IMR-90 (cell line): ENCODE results near the gene NOVA2. TPM values are rescaled to one million over a fixed set of nuclear protein-coding genes. Genes with fewer than 3 reads are reported as not detected.

ENCODE experiments used
- ATAC-seq: fragments of 200-7000 bp; cut with Tn5 transposase; 2 replicates; pipeline ENCODE4 v1.9.1; 2020; ENCODE audit warnings: low read depth, mild to moderate bottlenecking, moderate library complexity
- BruUV-seq: library from RNA; stranded (reverse); fragments of 400-500 nt; replicated peaks from 2 replicates; lab custom pipeline; 2021; lab: Mats Ljungman, UMichigan
- CTCF ChIA-PET: fragments of 300-600 bp; formaldehyde crosslinking; extraction: SDS; loops from one replicate; lab custom pipeline; 2021; ENCODE audit warnings: antibody characterized with exemption; lab: Yijun Ruan, JAX
- POLR2A ChIA-PET: fragments of 300-600 bp; sonication (Branson Sonifier 250); formaldehyde crosslinking; loops from one replicate; lab custom pipeline; 2022; ENCODE audit warnings: antibody characterized with exemption; ENCODE audit not compliant: unreplicated experiment; lab: Charles Lee
- DNase-seq: peaks from one replicate; pipeline ENCODE4 v3.0.0; 2013
- H2AFZ ChIP-seq: replicated peaks from 2 replicates; pipeline ENCODE3; 2013; ENCODE audit warnings: low read length, mild to moderate bottlenecking; ENCODE audit not compliant: poor library complexity
- H2AK5ac ChIP-seq: 2 replicates; pipeline ENCODE4 v1.6.1; 2013; ENCODE audit warnings: low read depth, low read length, inconsistent platforms
- H2AK9ac ChIP-seq: replicated peaks from 2 replicates; pipeline ENCODE3; 2013; ENCODE audit warnings: mild to moderate bottlenecking, low read depth, low read length, moderate library complexity; ENCODE audit not compliant: poor library complexity
- H2BK120ac ChIP-seq: 2 replicates; pipeline ENCODE4 v1.6.1; 2013; ENCODE audit warnings: low read depth, low read length, inconsistent platforms
- H2BK15ac ChIP-seq: 3 replicates; pipeline ENCODE4 v1.6.1; 2013; ENCODE audit warnings: low read depth, low read length, inconsistent platforms
- H2BK20ac ChIP-seq: 2 replicates; pipeline ENCODE4 v1.6.1; 2013; ENCODE audit warnings: low read depth, mild to moderate bottlenecking, inconsistent platforms, low read length, moderate library complexity
- H2BK5ac ChIP-seq: 2 replicates; pipeline ENCODE4 v1.6.1; 2013; ENCODE audit warnings: mild to moderate bottlenecking, low read depth, low read length, inconsistent platforms; ENCODE audit not compliant: poor library complexity, severe bottlenecking
- H3K14ac ChIP-seq: replicated peaks from 2 replicates; pipeline ENCODE4 v1.6.1; 2013; ENCODE audit warnings: low read depth, low read length, inconsistent platforms
- H3K18ac ChIP-seq: 2 replicates; pipeline ENCODE4 v1.6.1; 2013; ENCODE audit warnings: low read depth, low read length, control low read depth
- H3K23ac ChIP-seq: 2 replicates; pipeline ENCODE4 v1.6.1; 2013; ENCODE audit warnings: low read depth, low read length, inconsistent platforms
- H3K27ac ChIP-seq: 2 replicates; pipeline ENCODE4 v1.5.1; 2013; ENCODE audit warnings: mild to moderate bottlenecking, control low read depth, low read length; ENCODE audit not compliant: insufficient read depth
- H3K27me3 ChIP-seq: 2 replicates; pipeline ENCODE4 v1.6.1; 2013; ENCODE audit warnings: low read length; ENCODE audit not compliant: control insufficient read depth, insufficient read depth
- H3K36me3 ChIP-seq: 2 replicates; pipeline ENCODE4 v1.6.1; 2013; ENCODE audit warnings: low read length, mixed read lengths; ENCODE audit not compliant: control insufficient read depth, insufficient read depth
- H3K4ac ChIP-seq: 2 replicates; pipeline ENCODE4 v1.6.1; 2013; ENCODE audit warnings: low read depth, low read length, inconsistent platforms
- H3K4me1 ChIP-seq: 2 replicates; pipeline ENCODE4 v1.6.1; 2013; ENCODE audit warnings: low read length, mixed read lengths; ENCODE audit not compliant: control insufficient read depth, insufficient read depth
- H3K4me2 ChIP-seq: 2 replicates; pipeline ENCODE4 v1.6.1; 2013; ENCODE audit warnings: low read depth, mild to moderate bottlenecking, control low read depth, low read length, moderate library complexity
- H3K4me3 ChIP-seq: 2 replicates; pipeline ENCODE4 v1.5.1; 2013; ENCODE audit warnings: low read depth, mild to moderate bottlenecking, control low read depth, low read length, moderate library complexity; ENCODE audit not compliant: insufficient read depth
- H3K56ac ChIP-seq: 2 replicates; pipeline ENCODE4 v1.6.1; 2013; ENCODE audit warnings: low read length, inconsistent platforms; ENCODE audit not compliant: insufficient read depth; ENCODE audit errors: extremely low read depth
- H3K79me1 ChIP-seq, 2 experiments: 2 replicates each; pipeline ENCODE4 v1.6.1; 2013; ENCODE audit warnings: low read length in 2 of 2, inconsistent platforms in 1 of 2, low read depth in 1 of 2
- H3K9ac ChIP-seq: 2 replicates; pipeline ENCODE4 v1.6.1; 2013; ENCODE audit warnings: low read depth, low read length, control low read depth
- H3K9me1 ChIP-seq: 2 replicates; pipeline ENCODE4 v1.6.1; 2013; ENCODE audit warnings: low read length, inconsistent platforms; ENCODE audit not compliant: insufficient read depth
- H3K9me3 ChIP-seq: 2 replicates; pipeline ENCODE4 v1.6.1; 2013; ENCODE audit warnings: low read length; ENCODE audit not compliant: control insufficient read depth, insufficient read depth
- H4K20me1 ChIP-seq: 2 replicates; pipeline ENCODE4 v1.6.1; 2013; ENCODE audit warnings: low read length, inconsistent platforms; ENCODE audit not compliant: insufficient read depth
- H4K5ac ChIP-seq: 2 replicates; pipeline ENCODE4 v1.6.1; 2013; ENCODE audit warnings: mild to moderate bottlenecking, low read depth, low read length, control low read depth
- H4K8ac ChIP-seq, 2 experiments: 2 replicates each; pipeline ENCODE4 v1.6.1; 2013; ENCODE audit warnings: low read depth in 2 of 2, low read length in 2 of 2, control low read depth in 1 of 2, inconsistent platforms in 1 of 2
- H4K91ac ChIP-seq: 2 replicates; pipeline ENCODE4 v1.6.1; 2013; ENCODE audit warnings: low read depth, low read length, inconsistent platforms; ENCODE audit not compliant: insufficient read depth
- CEBPB ChIP-seq: IDR thresholded peaks from 2 replicates; pipeline ENCODE4 v1.6.1; 2012; ENCODE audit warnings: low read depth, low read length, improper control_type of control experiment
- WGBS, 2 experiments: methylation state at CpG; one replicate each; pipeline versions ENCODE4 v1.1.5 to v1.1.7; 2013; ENCODE audit warnings: missing lambda C conversion rate in 2 of 2; ENCODE audit not compliant: insufficient read length in 1 of 2; ENCODE audit errors: extremely low coverage in 2 of 2; 5-methylcytosine and 5-hydroxymethylcytosine counted together
- dilution Hi-C: fragments of 300-500 bp; cut with HindIII; formaldehyde crosslinking; loops from one replicate; pipeline ENCODE4 v1.14.3; 2018; ENCODE audit warnings: low sequenced_read_pairs; ENCODE audit not compliant: unreplicated experiment
- in situ Hi-C: fragments of 300-500 bp; cut with MboI; formaldehyde crosslinking; loops from 3 replicates; pipeline ENCODE4 v1.14.3; 2019; ENCODE audit warnings: low sequenced_read_pairs, inconsistent platforms, mixed read lengths
- intact Hi-C: fragments of 100-400 bp; cut with micrococcal nuclease; formaldehyde crosslinking; loops from 2 replicates; pipeline ENCODE4 v1.10.0; 2022
- polyA plus RNA-seq, 3 experiments: library from polyadenylated mRNA; depleted of rRNA; stranded (reverse); fragments of >200 nt; gene quantifications; 2 replicates each; pipeline ENCODE4 v1.2.3, GENCODE V29; 2012; ENCODE audit warnings: low replicate concordance in 1 of 3
- total RNA-seq: library from RNA; depleted of rRNA; stranded (reverse); fragments of >200 nt; gene quantifications from 2 replicates; pipeline ENCODE4 v1.2.3, GENCODE V29; 2012

Gene NOVA2
- total and polyA plus RNA-seq, 2 of the 4 experiments (the other 2 are of a cell fraction): 0.03 TPM; not detected in 1

- H3K4me1 ChIP-seq: no peaks in the 10 kb centered on the region
- no peaks in the 10 kb centered on the region for H4K20me1 ChIP-seq
- H3K4me3 ChIP-seq: no peak overlapping the region
- 19% methylated on average over 2 of the region's 11 CpGs; no CpG with 5 or more reads in 1 of the 2 experiments for WGBS, 2 experiments
- H4K5ac ChIP-seq: no peak overlapping the region
- H3K23ac ChIP-seq: no peak overlapping the region
- H2AFZ ChIP-seq: no peak overlapping the region
- H3K27ac ChIP-seq: no peak overlapping the region
- H3K9me1 ChIP-seq: 0 out of 2 replicates have a peak, but pooled peaks cover 2% of the 10 kb centered on the region
- DNase-seq (no peak), ATAC-seq (no peak)
- no peak overlapping the region for H3K9ac ChIP-seq
- H2AK5ac ChIP-seq: no peak overlapping the region
- CTCF ChIA-PET: no interaction called here
- dilution Hi-C loops (no loop called here), in situ Hi-C loops (no loop called here), intact Hi-C loops (no loop called here)
- H3K4ac ChIP-seq: no peak overlapping the region
- no peaks in the 10 kb centered on the region for H3K36me3 ChIP-seq
- no peaks in the 10 kb centered on the region for H3K79me1 ChIP-seq
- H4K91ac ChIP-seq: no peak overlapping the region
- no peak overlapping the region for H3K4me2 ChIP-seq
- H3K27me3 ChIP-seq: peaks cover 68% of the 10 kb centered on the region
- no peak overlapping the region for H3K56ac ChIP-seq
- POLR2A ChIA-PET: no interaction called here
- H2AK9ac ChIP-seq: no peak overlapping the region
- H3K14ac ChIP-seq: no peak overlapping the region
- H2BK120ac ChIP-seq: no peak overlapping the region
- H3K18ac ChIP-seq: no peak overlapping the region
- H3K9me3 ChIP-seq: peaks cover 4% of the 10 kb centered on the region; the same call in 1 of the 2 replicates
- no peak overlapping the region for H2BK15ac ChIP-seq
- no peak overlapping the region for H2BK5ac ChIP-seq
- H4K8ac ChIP-seq: no peak overlapping the region
- BruUV-seq: no TSS peak
- no peak for TF ChIP-seq CEBPB
- no peak overlapping the region for H2BK20ac ChIP-seq
Measured at GRCh38 chr19:45971260-45971902, 2.3 kb downstream of the NOVA2 start.
